ENCODE measurements around the gene UBE3C.

- TF ChIP-seq CTCF (IDR thresholded peaks at IDR 0.05 in 8 of 11, conservative IDR thresholded peaks at IDR 0.05 in 3 of 11), result no peak
- no peak for TF ChIP-seq POLR2A (IDR thresholded peaks at IDR 0.05)
- TF ChIP-seq POLR2AphosphoS5 (IDR thresholded peaks at IDR 0.05), result no peak
Measured at GRCh38 chr7:157265051-157265450, 126.3 kb downstream of the UBE3C start.

All from spleen (tissue), 7 donors.